ENCODE data around the gene SRGAP3. TPM values are rescaled to one million over a fixed set of nuclear protein-coding genes. Genes with fewer than 3 reads are reported as not detected.

SRGAP3 gene
- total RNA-seq, 4 donors from 2014 or later: 7.5 to 33.8 (median 16.0) TPM

DNA sequence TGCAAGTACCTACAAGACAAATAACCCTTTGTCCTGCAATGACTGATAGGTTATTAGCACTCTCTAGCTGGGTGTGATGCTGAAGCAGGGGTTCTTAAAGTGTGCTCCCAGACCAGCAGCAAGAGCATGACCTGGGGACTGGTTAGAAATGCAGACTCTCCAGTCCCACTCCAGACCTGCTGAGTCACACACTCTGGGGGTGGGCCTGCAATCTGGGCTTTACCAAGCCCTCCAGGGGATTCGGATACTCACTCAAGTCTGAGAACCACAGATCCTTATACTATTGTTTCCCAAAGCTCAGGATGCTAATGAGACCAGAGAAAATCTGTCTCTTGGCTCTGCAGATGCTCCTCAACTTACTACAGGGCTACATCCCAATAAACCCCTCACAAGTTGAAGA is 144.0 kb downstream of the SRGAP3 start:
- WGBS, 2 donors (ENCODE audit: low coverage in 1 of 2): 73% methylated on average over 1 of the region's 1 CpG; no CpG with 5 or more reads in 1 of the 2 donors

DNA sequence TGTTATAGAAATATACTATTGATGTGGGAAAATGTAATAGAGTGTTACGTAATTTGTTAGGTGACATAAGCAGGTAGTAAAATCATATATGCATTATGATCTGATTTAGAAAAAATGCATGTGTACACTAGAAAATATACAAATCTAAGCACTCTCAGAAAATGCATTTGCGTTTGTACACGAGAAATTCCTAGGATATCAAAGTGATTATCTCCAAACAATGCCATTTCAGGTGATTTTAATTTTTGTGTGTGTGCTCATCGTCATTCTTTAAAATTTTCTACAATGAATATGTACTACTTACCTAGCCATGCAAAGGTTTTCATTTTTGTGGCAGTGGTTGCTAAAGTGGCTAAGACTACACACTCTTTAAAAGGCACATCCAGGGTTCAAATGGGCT is 145.3 kb downstream of the SRGAP3 start:
- Histone ChIP-seq H3K27ac (no peak overlapping the region), H3K36me3 (no peaks in the 10 kb centered on the region), H3K4me1 (no peaks in the 10 kb centered on the region), H3K4me3 (no peak overlapping the region), H3K9me3 (no peaks in the 10 kb centered on the region), H3K27me3 (no peaks in the 10 kb centered on the region)
- intact Hi-C loops (cut with DNase I; ENCODE audit: low total_unique reads) (no loop called here), in situ Hi-C loops (cut with MboI; ENCODE audit: low pct_ligation_motif_present in 1 of 4, low pct_unique_long_range_greater_than_20kb in 1 of 4, low sequenced_read_pairs in 3 of 4) (no loop called here)
- no peak for DNase-seq
- WGBS, 2 donors (ENCODE audit: low coverage in 1 of 2): 95 to 97% methylated on average over 4 of the region's 4 CpGs
- no peak for TF ChIP-seq POLR2AphosphoS5 (IDR thresholded peaks at IDR 0.05)
- no peak for TF ChIP-seq EP300 (IDR thresholded peaks at IDR 0.05; ENCODE audit: low read depth)
- TF ChIP-seq POLR2A (IDR thresholded peaks at IDR 0.05): no peak
- TF ChIP-seq, protein P1, sequence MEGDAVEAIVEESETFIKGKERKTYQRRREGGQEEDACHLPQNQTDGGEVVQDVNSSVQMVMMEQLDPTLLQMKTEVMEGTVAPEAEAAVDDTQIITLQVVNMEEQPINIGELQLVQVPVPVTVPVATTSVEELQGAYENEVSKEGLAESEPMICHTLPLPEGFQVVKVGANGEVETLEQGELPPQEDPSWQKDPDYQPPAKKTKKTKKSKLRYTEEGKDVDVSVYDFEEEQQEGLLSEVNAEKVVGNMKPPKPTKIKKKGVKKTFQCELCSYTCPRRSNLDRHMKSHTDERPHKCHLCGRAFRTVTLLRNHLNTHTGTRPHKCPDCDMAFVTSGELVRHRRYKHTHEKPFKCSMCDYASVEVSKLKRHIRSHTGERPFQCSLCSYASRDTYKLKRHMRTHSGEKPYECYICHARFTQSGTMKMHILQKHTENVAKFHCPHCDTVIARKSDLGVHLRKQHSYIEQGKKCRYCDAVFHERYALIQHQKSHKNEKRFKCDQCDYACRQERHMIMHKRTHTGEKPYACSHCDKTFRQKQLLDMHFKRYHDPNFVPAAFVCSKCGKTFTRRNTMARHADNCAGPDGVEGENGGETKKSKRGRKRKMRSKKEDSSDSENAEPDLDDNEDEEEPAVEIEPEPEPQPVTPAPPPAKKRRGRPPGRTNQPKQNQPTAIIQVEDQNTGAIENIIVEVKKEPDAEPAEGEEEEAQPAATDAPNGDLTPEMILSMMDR (IDR thresholded peaks at IDR 0.05): no peak

More for the DNA sequence above, 144.0 kb downstream of the SRGAP3 start:
- H3K4me3 ChIP-seq: no peak overlapping the region
- intact Hi-C loops (cut with DNase I; ENCODE audit: low total_unique reads): no loop called here
- no peaks in the 10 kb centered on the region for H3K4me1 ChIP-seq
- in situ Hi-C loops (cut with MboI; ENCODE audit: low pct_ligation_motif_present in 1 of 4, low pct_unique_long_range_greater_than_20kb in 1 of 4, low sequenced_read_pairs in 3 of 4): no loop called here
- H3K27me3 ChIP-seq: no peaks in the 10 kb centered on the region
- no peaks in the 10 kb centered on the region for H3K9me3 ChIP-seq
- H3K36me3 ChIP-seq: no peaks in the 10 kb centered on the region
- TF ChIP-seq POLR2AphosphoS5 (IDR thresholded peaks at IDR 0.05) (no peak), POLR2A (IDR thresholded peaks at IDR 0.05) (no peak), EP300 (IDR thresholded peaks at IDR 0.05; ENCODE audit: low read depth) (no peak)
- TF ChIP-seq, protein P1 (IDR thresholded peaks at IDR 0.05): no peak
- H3K27ac ChIP-seq: no peak overlapping the region
- no peak for DNase-seq

DNA sequence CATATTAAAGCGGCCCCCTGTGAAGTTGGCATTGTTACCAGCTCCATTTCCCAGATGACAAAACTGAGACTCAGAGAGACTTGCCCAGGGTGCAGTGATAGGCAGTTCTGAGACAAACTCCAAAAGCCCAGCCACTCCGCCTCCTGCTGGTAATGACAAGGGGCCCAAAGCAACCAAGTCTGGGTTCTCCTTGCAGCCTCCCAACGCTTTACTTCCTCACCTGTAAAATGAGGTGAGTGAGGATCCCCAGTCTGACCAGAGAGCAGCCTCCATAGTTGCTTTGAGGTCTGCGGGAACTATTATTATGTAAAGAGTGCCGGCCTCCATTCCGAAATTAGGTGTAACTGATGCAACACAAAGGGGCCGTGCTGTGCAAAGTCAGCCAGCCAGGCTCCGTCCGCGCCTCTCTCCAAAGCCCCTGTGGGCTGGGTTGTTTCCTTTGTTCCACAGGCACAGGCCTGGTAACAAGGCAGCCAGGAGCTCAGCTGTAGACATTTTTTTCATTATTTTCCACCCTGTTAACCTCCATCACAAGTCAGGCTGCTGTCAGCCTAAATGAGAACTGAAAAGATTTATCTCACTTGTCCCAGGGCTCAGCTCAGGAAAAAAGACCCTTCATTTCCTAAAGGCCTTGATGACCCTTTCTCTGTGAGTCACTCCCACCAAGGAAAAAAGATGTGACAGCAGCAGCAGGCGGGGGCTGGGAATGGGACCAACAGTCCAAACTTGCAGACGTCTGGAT is 147.0 kb downstream of the SRGAP3 start:
- TF ChIP-seq EP300 (IDR thresholded peaks at IDR 0.05; ENCODE audit: low read depth): no peak
- TF ChIP-seq, protein P1 (IDR thresholded peaks at IDR 0.05): no peak
- TF ChIP-seq POLR2A (IDR thresholded peaks at IDR 0.05): no peak
- no peak for TF ChIP-seq POLR2AphosphoS5 (IDR thresholded peaks at IDR 0.05)
- Histone ChIP-seq H3K4me1 (no peaks in the 10 kb centered on the region), H3K9me3 (no peaks in the 10 kb centered on the region), H3K27me3 (no peaks in the 10 kb centered on the region), H3K36me3 (no peaks in the 10 kb centered on the region), H3K27ac (no peak overlapping the region), H3K4me3 (no peak overlapping the region)
- no peak for DNase-seq
- in situ Hi-C loops (cut with MboI; ENCODE audit: low pct_ligation_motif_present in 1 of 4, low pct_unique_long_range_greater_than_20kb in 1 of 4, low sequenced_read_pairs in 3 of 4) (no loop called here), intact Hi-C loops (cut with DNase I; ENCODE audit: low total_unique reads) (no loop called here)
- 82 to 88% methylated on average over 5 to 12 of the region's 12 CpGs for WGBS, 2 donors (ENCODE audit: low coverage in 1 of 2)

DNA sequence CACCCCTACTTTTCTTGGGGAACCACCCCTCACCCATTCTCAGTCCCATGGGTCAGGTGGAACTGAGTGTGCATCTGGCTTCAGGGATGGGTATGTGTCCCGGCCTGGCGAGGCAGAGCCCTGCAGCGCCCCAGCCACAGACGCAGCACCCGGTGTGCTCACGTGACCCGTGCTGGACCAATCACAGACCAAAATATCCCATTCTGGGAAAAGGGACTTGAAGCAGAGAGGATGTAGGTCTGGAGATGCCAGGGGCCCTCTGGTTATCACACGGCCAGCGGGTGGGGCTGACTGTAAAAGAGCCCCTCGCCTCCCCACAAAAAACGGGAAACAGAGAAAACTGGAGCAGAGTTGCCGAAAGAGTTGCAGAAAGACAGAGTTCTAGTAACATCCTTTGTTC is 148.2 kb downstream of the SRGAP3 start:
- TF ChIP-seq POLR2AphosphoS5 (IDR thresholded peaks at IDR 0.05) (no peak), POLR2A (IDR thresholded peaks at IDR 0.05) (no peak), EP300 (IDR thresholded peaks at IDR 0.05; ENCODE audit: low read depth) (no peak)
- TF ChIP-seq, protein P1 (IDR thresholded peaks at IDR 0.05): no peak
- no peak for DNase-seq
- H3K36me3 ChIP-seq: no peaks in the 10 kb centered on the region
- H3K4me3 ChIP-seq: no peak overlapping the region
- 92% methylated on average over 12 of the region's 12 CpGs; no CpG with 5 or more reads in 1 of the 2 donors for WGBS, 2 donors (ENCODE audit: low coverage in 1 of 2)
- no peaks in the 10 kb centered on the region for H3K9me3 ChIP-seq
- no peaks in the 10 kb centered on the region for H3K4me1 ChIP-seq
- in situ Hi-C loops (cut with MboI; ENCODE audit: low pct_ligation_motif_present in 1 of 4, low pct_unique_long_range_greater_than_20kb in 1 of 4, low sequenced_read_pairs in 3 of 4): no loop called here
- intact Hi-C loops (cut with DNase I; ENCODE audit: low total_unique reads): no loop called here
- H3K27me3 ChIP-seq: no peaks in the 10 kb centered on the region
- H3K27ac ChIP-seq: no peak overlapping the region
